ENCODE data around the gene VAMP2. TPM values are rescaled to one million over a fixed set of nuclear protein-coding genes. Genes with fewer than 3 reads are reported as not detected.

The VAMP2 gene
- total and polyA plus RNA-seq, 9 of the 15 experiments (the other 6 are each of a cell fraction or from before 2014, with no cell fraction given), result 2.3 to 31.8 (median 6.0) TPM

DNA sequence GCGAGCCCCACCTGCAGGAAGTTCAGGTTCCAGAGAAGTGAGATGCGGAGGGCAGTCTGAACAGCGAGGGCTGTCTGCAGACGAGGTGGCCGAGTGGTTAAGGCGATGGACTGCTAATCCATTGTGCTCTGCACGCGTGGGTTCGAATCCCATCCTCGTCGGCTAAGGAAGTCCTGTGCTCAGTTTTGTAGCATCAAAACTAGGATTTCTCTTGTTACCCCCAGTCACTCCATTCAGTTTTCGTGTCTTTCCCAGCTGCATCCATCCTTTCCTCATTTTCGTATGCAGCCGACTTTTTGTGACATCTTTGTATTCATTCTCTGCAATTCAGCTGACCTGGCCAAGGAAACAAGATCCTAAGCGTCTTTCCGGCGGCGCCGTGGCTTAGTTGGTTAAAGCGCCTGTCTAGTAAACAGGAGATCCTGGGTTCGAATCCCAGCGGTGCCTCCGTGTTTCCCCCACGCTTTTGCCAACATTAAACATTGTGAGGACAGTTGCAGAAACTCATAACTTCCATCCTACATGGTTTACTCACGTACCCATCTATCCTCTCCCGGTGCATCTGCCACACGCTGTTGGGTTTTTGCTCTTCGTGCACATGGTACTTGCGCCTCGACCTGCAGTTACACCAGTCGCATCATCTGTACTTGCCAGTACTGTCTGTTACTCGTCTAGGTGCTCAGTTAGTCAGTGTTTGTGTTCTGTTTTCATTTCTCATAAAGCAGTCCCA lies 24.2 kb upstream of the VAMP2 start (continued):
- no peak for TF ChIP-seq KDM5B (IDR thresholded peaks at IDR 0.05; ENCODE audit: insufficient replicate concordance, low read depth, low read length)
- TF ChIP-seq MTA2 (IDR thresholded peaks at IDR 0.05; ENCODE audit: low read depth), result no peak
- TF ChIP-seq SMARCB1 (IDR thresholded peaks at IDR 0.05; ENCODE audit: insufficient read length, low read depth), result no peak
- TF ChIP-seq SP1 (CRISPR knock-in tag; IDR thresholded peaks at IDR 0.05), result no peak
- peak; percentile 7; the same call in 1 of the 2 replicates for TF ChIP-seq ZNF431 (CRISPR knock-in tag; IDR thresholded peaks at IDR 0.05)
- no peak for TF ChIP-seq ZNF133 (CRISPR knock-in tag; IDR thresholded peaks at IDR 0.05)
- TF ChIP-seq HNRNPLL (IDR thresholded peaks at IDR 0.05; ENCODE audit: low read depth, low read length, poor library complexity, severe bottlenecking), result no peak
- no peak for TF ChIP-seq SMARCE1 (IDR thresholded peaks at IDR 0.05)
- no peak for TF ChIP-seq TAF9B (IDR thresholded peaks at IDR 0.05; ENCODE audit: partially characterized antibody)
- no peak for TF ChIP-seq GTF2A2 (tag; IDR thresholded peaks at IDR 0.05)
- TF ChIP-seq CSDE1 (IDR thresholded peaks at IDR 0.05), result peak in 1 of 2 experiments; percentile 80; a peak in 2 of 4 replicates
- TF ChIP-seq RBM17 (IDR thresholded peaks at IDR 0.05; ENCODE audit: borderline replicate concordance, low read depth, low read length), result no peak
- TF ChIP-seq, protein P1, sequence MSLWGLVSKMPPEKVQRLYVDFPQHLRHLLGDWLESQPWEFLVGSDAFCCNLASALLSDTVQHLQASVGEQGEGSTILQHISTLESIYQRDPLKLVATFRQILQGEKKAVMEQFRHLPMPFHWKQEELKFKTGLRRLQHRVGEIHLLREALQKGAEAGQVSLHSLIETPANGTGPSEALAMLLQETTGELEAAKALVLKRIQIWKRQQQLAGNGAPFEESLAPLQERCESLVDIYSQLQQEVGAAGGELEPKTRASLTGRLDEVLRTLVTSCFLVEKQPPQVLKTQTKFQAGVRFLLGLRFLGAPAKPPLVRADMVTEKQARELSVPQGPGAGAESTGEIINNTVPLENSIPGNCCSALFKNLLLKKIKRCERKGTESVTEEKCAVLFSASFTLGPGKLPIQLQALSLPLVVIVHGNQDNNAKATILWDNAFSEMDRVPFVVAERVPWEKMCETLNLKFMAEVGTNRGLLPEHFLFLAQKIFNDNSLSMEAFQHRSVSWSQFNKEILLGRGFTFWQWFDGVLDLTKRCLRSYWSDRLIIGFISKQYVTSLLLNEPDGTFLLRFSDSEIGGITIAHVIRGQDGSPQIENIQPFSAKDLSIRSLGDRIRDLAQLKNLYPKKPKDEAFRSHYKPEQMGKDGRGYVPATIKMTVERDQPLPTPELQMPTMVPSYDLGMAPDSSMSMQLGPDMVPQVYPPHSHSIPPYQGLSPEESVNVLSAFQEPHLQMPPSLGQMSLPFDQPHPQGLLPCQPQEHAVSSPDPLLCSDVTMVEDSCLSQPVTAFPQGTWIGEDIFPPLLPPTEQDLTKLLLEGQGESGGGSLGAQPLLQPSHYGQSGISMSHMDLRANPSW (CRISPR knock-in tag; IDR thresholded peaks at IDR 0.05), result no peak
- TF ChIP-seq EZH2 (IDR thresholded peaks at IDR 0.05; ENCODE audit: borderline replicate concordance, low read depth, low read length), result no peak
- TF ChIP-seq, protein P2, sequence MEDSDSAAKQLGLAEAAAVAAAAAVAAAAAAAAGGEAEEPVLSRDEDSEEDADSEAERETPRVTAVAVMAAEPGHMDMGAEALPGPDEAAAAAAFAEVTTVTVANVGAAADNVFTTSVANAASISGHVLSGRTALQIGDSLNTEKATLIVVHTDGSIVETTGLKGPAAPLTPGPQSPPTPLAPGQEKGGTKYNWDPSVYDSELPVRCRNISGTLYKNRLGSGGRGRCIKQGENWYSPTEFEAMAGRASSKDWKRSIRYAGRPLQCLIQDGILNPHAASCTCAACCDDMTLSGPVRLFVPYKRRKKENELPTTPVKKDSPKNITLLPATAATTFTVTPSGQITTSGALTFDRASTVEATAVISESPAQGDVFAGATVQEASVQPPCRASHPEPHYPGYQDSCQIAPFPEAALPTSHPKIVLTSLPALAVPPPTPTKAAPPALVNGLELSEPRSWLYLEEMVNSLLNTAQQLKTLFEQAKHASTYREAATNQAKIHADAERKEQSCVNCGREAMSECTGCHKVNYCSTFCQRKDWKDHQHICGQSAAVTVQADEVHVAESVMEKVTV (CRISPR knock-in tag; IDR thresholded peaks at IDR 0.05), result no peak
- no peak for TF ChIP-seq ZNF224 (CRISPR knock-in tag; IDR thresholded peaks at IDR 0.05)
- TF ChIP-seq, protein P3, sequence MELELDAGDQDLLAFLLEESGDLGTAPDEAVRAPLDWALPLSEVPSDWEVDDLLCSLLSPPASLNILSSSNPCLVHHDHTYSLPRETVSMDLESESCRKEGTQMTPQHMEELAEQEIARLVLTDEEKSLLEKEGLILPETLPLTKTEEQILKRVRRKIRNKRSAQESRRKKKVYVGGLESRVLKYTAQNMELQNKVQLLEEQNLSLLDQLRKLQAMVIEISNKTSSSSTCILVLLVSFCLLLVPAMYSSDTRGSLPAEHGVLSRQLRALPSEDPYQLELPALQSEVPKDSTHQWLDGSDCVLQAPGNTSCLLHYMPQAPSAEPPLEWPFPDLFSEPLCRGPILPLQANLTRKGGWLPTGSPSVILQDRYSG (tag; conservative IDR thresholded peaks at IDR 0.05; ENCODE audit: low read depth), result no peak
- TF ChIP-seq, protein P4, sequence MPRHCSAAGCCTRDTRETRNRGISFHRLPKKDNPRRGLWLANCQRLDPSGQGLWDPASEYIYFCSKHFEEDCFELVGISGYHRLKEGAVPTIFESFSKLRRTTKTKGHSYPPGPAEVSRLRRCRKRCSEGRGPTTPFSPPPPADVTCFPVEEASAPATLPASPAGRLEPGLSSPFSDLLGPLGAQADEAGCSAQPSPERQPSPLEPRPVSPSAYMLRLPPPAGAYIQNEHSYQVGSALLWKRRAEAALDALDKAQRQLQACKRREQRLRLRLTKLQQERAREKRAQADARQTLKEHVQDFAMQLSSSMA (CRISPR knock-in tag; IDR thresholded peaks at IDR 0.05), result no peak
- TF ChIP-seq CHCHD3 (CRISPR knock-in tag; IDR thresholded peaks at IDR 0.05), result no peak
- TF ChIP-seq, protein P5, sequence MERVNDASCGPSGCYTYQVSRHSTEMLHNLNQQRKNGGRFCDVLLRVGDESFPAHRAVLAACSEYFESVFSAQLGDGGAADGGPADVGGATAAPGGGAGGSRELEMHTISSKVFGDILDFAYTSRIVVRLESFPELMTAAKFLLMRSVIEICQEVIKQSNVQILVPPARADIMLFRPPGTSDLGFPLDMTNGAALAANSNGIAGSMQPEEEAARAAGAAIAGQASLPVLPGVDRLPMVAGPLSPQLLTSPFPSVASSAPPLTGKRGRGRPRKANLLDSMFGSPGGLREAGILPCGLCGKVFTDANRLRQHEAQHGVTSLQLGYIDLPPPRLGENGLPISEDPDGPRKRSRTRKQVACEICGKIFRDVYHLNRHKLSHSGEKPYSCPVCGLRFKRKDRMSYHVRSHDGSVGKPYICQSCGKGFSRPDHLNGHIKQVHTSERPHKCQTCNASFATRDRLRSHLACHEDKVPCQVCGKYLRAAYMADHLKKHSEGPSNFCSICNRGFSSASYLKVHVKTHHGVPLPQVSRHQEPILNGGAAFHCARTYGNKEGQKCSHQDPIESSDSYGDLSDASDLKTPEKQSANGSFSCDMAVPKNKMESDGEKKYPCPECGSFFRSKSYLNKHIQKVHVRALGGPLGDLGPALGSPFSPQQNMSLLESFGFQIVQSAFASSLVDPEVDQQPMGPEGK (CRISPR knock-in tag; IDR thresholded peaks at IDR 0.05; ENCODE audit: borderline replicate concordance), result no peak
